Liver (tissue), 9 donors: ENCODE results near the gene RPS6KA5. TPM values are rescaled to one million over a fixed set of nuclear protein-coding genes. Genes with fewer than 3 reads are reported as not detected.

Experiments used
- DNase-seq: peaks from one replicate; pipeline ENCODE4 v3.0.0-alpha.2; 2017; ENCODE audit warnings: low spot score
- H3K27ac ChIP-seq, 2 donors: one replicate each; pipeline ENCODE4 v1.7.0; 2013; ENCODE audit warnings: inconsistent platforms in 2 of 2, low read length in 2 of 2, control low read depth in 1 of 2, low read depth in 1 of 2, mild to moderate bottlenecking in 1 of 2
- H3K27me3 ChIP-seq, 4 donors: one replicate each; pipeline versions ENCODE4 v1.6.1 to v1.7.0; 2013; ENCODE audit warnings: low read length in 3 of 4, inconsistent platforms in 1 of 4, mild to moderate bottlenecking in 1 of 4, moderate library complexity in 1 of 4; ENCODE audit not compliant: control insufficient read depth in 4 of 4, insufficient read depth in 4 of 4
- H3K36me3 ChIP-seq, 4 donors: one replicate each; pipeline versions ENCODE4 v1.6.1 to v1.7.0; 2013; ENCODE audit warnings: low read length in 3 of 4, mild to moderate bottlenecking in 3 of 4, low read depth in 1 of 4, moderate library complexity in 1 of 4; ENCODE audit not compliant: control insufficient read depth in 4 of 4, insufficient read depth in 3 of 4
- H3K4me1 ChIP-seq, 4 donors: one replicate each; pipeline versions ENCODE4 v1.6.1 to v1.7.0; 2013; ENCODE audit warnings: low read length in 3 of 4, mild to moderate bottlenecking in 3 of 4, moderate library complexity in 1 of 4; ENCODE audit not compliant: control insufficient read depth in 4 of 4, insufficient read depth in 4 of 4
- H3K4me3 ChIP-seq, 3 donors: one replicate each; pipeline versions ENCODE4 v1.6.1 to v1.7.0; 2013; ENCODE audit warnings: low read length in 3 of 3, control low read depth in 1 of 3, low read depth in 1 of 3, mild to moderate bottlenecking in 1 of 3
- H3K9ac ChIP-seq, 2 donors: one replicate each; pipeline ENCODE4 v1.7.0; 2013; ENCODE audit warnings: low read length in 2 of 2, mild to moderate bottlenecking in 2 of 2, moderate library complexity in 2 of 2, control low read depth in 1 of 2, low read depth in 1 of 2
- H3K9me3 ChIP-seq, 4 donors: one replicate each; pipeline versions ENCODE4 v1.6.1 to v1.7.0; 2013; ENCODE audit warnings: low read length in 3 of 4; ENCODE audit not compliant: control insufficient read depth in 4 of 4
- EGR1 ChIP-seq, 2 donors: IDR thresholded peaks; 2 replicates each; pipeline ENCODE4 v1.6.1; 2016 to 2018; ENCODE audit warnings: antibody characterized with exemption in 2 of 2, low read depth in 2 of 2
- FOXA1 ChIP-seq: IDR thresholded peaks from 2 replicates; pipeline ENCODE4 v1.6.1; 2016; ENCODE audit warnings: antibody characterized with exemption
- FOXA2 ChIP-seq: IDR thresholded peaks from 2 replicates; pipeline ENCODE4 v1.6.1; 2016; ENCODE audit warnings: antibody characterized with exemption
- GABPA ChIP-seq, 2 donors: IDR thresholded peaks in 1 of 2; conservative IDR thresholded peaks in 1 of 2; 2 replicates each; pipeline ENCODE4 v1.6.1; 2016; ENCODE audit warnings: antibody characterized with exemption in 2 of 2, mild to moderate bottlenecking in 1 of 2, moderate library complexity in 1 of 2
- HNF4A ChIP-seq, 2 donors: conservative IDR thresholded peaks; 2 replicates each; pipeline ENCODE4 v1.6.1; 2016; ENCODE audit warnings: antibody characterized with exemption in 2 of 2, mild to moderate bottlenecking in 2 of 2
- HNF4G ChIP-seq: IDR thresholded peaks from 2 replicates; pipeline ENCODE4 v1.6.1; 2016; ENCODE audit warnings: antibody characterized with exemption
- JUND ChIP-seq, 2 donors: IDR thresholded peaks; 2 replicates each; pipeline ENCODE4 v1.6.1; 2016; ENCODE audit warnings: antibody characterized with exemption in 2 of 2
- MAX ChIP-seq: IDR thresholded peaks from 2 replicates; pipeline ENCODE4 v1.6.1; 2016; ENCODE audit warnings: antibody characterized with exemption
- RAD21 ChIP-seq, 2 donors: IDR thresholded peaks; 2 replicates each; pipeline ENCODE4 v1.6.1; 2016; ENCODE audit warnings: antibody characterized with exemption in 2 of 2, mild to moderate bottlenecking in 2 of 2
- SP1 ChIP-seq: IDR thresholded peaks from 2 replicates; pipeline ENCODE4 v1.6.1; 2018; ENCODE audit warnings: antibody characterized with exemption, mild to moderate bottlenecking
- TAF1 ChIP-seq: conservative IDR thresholded peaks from 2 replicates; pipeline ENCODE4 v1.6.1; 2016; ENCODE audit warnings: antibody characterized with exemption, mild to moderate bottlenecking
- YY1 ChIP-seq: IDR thresholded peaks from 2 replicates; pipeline ENCODE4 v1.6.1; 2016; ENCODE audit warnings: antibody characterized with exemption, mild to moderate bottlenecking
- WGBS: extraction: QIAGEN DNeasy Blood & Tissue Kit; methylation state at CpG from one replicate; pipeline ENCODE4 v1.1.7; 2013; 5-methylcytosine and 5-hydroxymethylcytosine counted together
- polyA plus RNA-seq, 2 donors: library from polyadenylated mRNA; stranded (reverse) in 1 of 2; unstranded in 1 of 2; fragments of 200-250 nt in 1 of 2; fragments of >200 nt in 1 of 2; fragmentation: Nextera tagmentation in 1 of 2; extraction: Ambion mirVana in 1 of 2; gene quantifications; one replicate each; pipeline versions ENCODE4 v1.2.1 to v1.2.3, GENCODE V29; 2013 to 2015
- total RNA-seq, 2 donors: library from RNA; depleted of rRNA; stranded (reverse); fragments of >200 nt; gene quantifications; one replicate each; pipeline ENCODE4 v1.2.3, GENCODE V29; 2014
- TF ChIP-seq, protein P1 (sequence below): IDR thresholded peaks from 2 replicates; pipeline ENCODE4 v1.6.1; 2016; ENCODE audit warnings: antibody characterized with exemption
- TF ChIP-seq, protein P2 (sequence below): IDR thresholded peaks from 2 replicates; pipeline ENCODE4 v1.6.1; 2016; ENCODE audit warnings: antibody characterized with exemption
- TF ChIP-seq, protein P3 (sequence below): fragments of 150-350 bp; IDR thresholded peaks from 2 replicates; pipeline ENCODE4 v1.5.1; 2017; ENCODE audit warnings: improper control_type of control experiment, low read depth, low read length; ENCODE audit not compliant: missing input control
- TF ChIP-seq, protein P4 (sequence below): IDR thresholded peaks from 2 replicates; pipeline ENCODE4 v1.6.1; 2016; ENCODE audit warnings: antibody characterized with exemption, mild to moderate bottlenecking
- donor health status: healthy.
- donor health status: healthy.
- donor health status: healthy.
- donor health status: healthy.
- donor health status: healthy.

Gene RPS6KA5
- total and polyA plus RNA-seq, 4 donors, result 0.52 to 2.3 (median 1.3) TPM

DNA sequence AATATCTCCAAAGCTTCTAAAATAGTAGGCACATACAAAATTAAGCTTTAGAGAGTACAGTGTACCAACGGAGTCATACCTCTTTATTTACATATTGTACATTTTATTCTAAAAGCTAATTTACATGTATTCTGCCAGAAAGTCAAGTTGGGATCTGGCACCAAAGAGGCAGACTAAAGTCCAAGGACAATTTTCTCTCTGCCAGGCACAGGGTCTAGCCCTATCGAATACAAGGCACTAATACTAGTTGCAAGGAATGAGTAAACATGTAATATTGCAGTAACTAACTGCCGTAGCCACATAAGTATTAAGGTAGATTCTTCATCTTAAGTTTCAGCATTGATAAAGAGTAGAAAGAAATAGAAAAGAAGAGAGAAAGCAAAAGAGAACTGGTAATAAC lies 93.9 kb downstream of the RPS6KA5 start:
- H3K27ac ChIP-seq, result no peak overlapping the region
- no peaks in the 10 kb centered on the region for H3K4me1 ChIP-seq
- H3K9me3 ChIP-seq, result peaks cover 0 to 3% (median under 1%) of the 10 kb centered on the region in 4 donors
- peak; percentile 13 for TF ChIP-seq FOXA2
- TF ChIP-seq, protein P1, sequence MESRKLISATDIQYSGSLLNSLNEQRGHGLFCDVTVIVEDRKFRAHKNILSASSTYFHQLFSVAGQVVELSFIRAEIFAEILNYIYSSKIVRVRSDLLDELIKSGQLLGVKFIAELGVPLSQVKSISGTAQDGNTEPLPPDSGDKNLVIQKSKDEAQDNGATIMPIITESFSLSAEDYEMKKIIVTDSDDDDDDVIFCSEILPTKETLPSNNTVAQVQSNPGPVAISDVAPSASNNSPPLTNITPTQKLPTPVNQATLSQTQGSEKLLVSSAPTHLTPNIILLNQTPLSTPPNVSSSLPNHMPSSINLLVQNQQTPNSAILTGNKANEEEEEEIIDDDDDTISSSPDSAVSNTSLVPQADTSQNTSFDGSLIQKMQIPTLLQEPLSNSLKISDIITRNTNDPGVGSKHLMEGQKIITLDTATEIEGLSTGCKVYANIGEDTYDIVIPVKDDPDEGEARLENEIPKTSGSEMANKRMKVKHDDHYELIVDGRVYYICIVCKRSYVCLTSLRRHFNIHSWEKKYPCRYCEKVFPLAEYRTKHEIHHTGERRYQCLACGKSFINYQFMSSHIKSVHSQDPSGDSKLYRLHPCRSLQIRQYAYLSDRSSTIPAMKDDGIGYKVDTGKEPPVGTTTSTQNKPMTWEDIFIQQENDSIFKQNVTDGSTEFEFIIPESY, result no peak
- TF ChIP-seq, protein P2, sequence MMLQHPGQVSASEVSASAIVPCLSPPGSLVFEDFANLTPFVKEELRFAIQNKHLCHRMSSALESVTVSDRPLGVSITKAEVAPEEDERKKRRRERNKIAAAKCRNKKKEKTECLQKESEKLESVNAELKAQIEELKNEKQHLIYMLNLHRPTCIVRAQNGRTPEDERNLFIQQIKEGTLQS, result no peak
- no peak for TF ChIP-seq FOXA1
- TF ChIP-seq HNF4A (conservative IDR thresholded peaks at IDR 0.05), result peak; percentile 49 to 56
- 37% methylated on average over 3 of the region's 3 CpGs for WGBS
- H3K4me3 ChIP-seq, result no peak overlapping the region
- H3K36me3 ChIP-seq, result no peaks in the 10 kb centered on the region
- H3K9ac ChIP-seq, result no peak overlapping the region
- no peak for DNase-seq
- H3K27me3 ChIP-seq, result no peaks in the 10 kb centered on the region

DNA sequence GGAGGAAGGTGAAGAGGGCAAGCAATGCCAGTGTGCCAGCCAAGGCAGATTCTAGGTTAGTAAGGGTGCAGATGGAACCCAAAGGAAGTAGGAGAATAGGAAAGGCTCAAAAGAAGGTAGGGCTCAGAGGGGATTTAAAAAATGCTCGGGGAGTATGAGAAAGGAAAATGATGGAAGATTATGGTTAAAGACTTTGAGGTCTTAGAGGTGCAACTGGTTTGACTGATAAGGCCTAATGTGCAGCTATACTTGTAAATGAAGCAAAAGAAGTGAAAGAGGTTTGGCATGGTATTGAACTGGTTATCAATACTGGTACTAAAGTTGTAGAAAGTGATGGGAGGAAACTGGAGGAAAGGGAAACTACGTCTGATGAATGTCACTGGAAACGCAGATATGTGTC lies 94.7 kb downstream of the RPS6KA5 start:
- TF ChIP-seq JUND (IDR thresholded peaks at IDR 0.05) (no peak), FOXA2 (no peak), GABPA (IDR thresholded peaks at IDR 0.05 in 1 of 2, conservative IDR thresholded peaks at IDR 0.05 in 1 of 2) (no peak)
- TF ChIP-seq, protein P3, sequence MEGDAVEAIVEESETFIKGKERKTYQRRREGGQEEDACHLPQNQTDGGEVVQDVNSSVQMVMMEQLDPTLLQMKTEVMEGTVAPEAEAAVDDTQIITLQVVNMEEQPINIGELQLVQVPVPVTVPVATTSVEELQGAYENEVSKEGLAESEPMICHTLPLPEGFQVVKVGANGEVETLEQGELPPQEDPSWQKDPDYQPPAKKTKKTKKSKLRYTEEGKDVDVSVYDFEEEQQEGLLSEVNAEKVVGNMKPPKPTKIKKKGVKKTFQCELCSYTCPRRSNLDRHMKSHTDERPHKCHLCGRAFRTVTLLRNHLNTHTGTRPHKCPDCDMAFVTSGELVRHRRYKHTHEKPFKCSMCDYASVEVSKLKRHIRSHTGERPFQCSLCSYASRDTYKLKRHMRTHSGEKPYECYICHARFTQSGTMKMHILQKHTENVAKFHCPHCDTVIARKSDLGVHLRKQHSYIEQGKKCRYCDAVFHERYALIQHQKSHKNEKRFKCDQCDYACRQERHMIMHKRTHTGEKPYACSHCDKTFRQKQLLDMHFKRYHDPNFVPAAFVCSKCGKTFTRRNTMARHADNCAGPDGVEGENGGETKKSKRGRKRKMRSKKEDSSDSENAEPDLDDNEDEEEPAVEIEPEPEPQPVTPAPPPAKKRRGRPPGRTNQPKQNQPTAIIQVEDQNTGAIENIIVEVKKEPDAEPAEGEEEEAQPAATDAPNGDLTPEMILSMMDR, result no peak
- 92% methylated on average over 3 of the region's 3 CpGs for WGBS
- Histone ChIP-seq H3K27me3 (no peaks in the 10 kb centered on the region), H3K27ac (no peak overlapping the region), H3K9ac (no peak overlapping the region), H3K9me3 (peaks cover 0 to 3% (median under 1%) of the 10 kb centered on the region in 4 donors), H3K36me3 (no peaks in the 10 kb centered on the region), H3K4me3 (no peak overlapping the region), H3K4me1 (no peaks in the 10 kb centered on the region)
- DNase-seq, result no peak

DNA sequence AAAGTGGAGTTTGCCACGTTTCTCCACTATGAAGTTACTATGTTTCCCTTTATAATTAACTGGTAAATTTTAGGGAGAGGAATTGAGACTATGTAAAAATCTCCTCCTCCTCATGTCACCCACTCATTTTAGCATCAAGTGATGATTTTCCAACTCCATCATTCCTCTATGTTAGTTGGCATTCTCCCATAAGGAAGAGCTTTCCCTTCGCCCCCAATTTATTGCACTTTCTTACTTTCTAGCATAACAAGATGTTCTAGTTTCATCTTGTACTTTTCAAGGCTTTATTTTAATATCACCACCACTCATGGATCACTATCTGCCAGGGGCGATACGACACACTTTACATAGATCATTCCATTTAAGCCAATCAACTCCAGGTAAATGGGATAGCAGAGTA lies 97.1 kb downstream of the RPS6KA5 start:
- Histone ChIP-seq H3K27ac (no peak overlapping the region), H3K9ac (no peak overlapping the region), H3K36me3 (no peaks in the 10 kb centered on the region), H3K4me3 (no peak overlapping the region), H3K4me1 (no peaks in the 10 kb centered on the region), H3K9me3 (peaks cover 0 to 3% (median under 1%) of the 10 kb centered on the region in 4 donors), H3K27me3 (no peaks in the 10 kb centered on the region)
- WGBS, result 93% methylated on average over 4 of the region's 4 CpGs
- no peak for DNase-seq
- TF ChIP-seq JUND (IDR thresholded peaks at IDR 0.05), result no peak
- no peak for TF ChIP-seq GABPA (IDR thresholded peaks at IDR 0.05 in 1 of 2, conservative IDR thresholded peaks at IDR 0.05 in 1 of 2)
- TF ChIP-seq, protein P1, result no peak
- no peak for TF ChIP-seq FOXA1
- TF ChIP-seq HNF4G, result no peak
- TF ChIP-seq, protein P4, sequence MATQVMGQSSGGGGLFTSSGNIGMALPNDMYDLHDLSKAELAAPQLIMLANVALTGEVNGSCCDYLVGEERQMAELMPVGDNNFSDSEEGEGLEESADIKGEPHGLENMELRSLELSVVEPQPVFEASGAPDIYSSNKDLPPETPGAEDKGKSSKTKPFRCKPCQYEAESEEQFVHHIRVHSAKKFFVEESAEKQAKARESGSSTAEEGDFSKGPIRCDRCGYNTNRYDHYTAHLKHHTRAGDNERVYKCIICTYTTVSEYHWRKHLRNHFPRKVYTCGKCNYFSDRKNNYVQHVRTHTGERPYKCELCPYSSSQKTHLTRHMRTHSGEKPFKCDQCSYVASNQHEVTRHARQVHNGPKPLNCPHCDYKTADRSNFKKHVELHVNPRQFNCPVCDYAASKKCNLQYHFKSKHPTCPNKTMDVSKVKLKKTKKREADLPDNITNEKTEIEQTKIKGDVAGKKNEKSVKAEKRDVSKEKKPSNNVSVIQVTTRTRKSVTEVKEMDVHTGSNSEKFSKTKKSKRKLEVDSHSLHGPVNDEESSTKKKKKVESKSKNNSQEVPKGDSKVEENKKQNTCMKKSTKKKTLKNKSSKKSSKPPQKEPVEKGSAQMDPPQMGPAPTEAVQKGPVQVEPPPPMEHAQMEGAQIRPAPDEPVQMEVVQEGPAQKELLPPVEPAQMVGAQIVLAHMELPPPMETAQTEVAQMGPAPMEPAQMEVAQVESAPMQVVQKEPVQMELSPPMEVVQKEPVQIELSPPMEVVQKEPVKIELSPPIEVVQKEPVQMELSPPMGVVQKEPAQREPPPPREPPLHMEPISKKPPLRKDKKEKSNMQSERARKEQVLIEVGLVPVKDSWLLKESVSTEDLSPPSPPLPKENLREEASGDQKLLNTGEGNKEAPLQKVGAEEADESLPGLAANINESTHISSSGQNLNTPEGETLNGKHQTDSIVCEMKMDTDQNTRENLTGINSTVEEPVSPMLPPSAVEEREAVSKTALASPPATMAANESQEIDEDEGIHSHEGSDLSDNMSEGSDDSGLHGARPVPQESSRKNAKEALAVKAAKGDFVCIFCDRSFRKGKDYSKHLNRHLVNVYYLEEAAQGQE, result no peak
- TF ChIP-seq FOXA2, result no peak
- no peak for TF ChIP-seq MAX
- no peak for TF ChIP-seq HNF4A (conservative IDR thresholded peaks at IDR 0.05)
- no peak for TF ChIP-seq EGR1 (IDR thresholded peaks at IDR 0.05; ENCODE audit: low read depth in 2 of 2)
- no peak for TF ChIP-seq TAF1
- no peak for TF ChIP-seq RAD21 (IDR thresholded peaks at IDR 0.05)
- no peak for TF ChIP-seq YY1
- TF ChIP-seq SP1, result no peak
